ENCODE measurements around the gene RAP2B.

RAP2B gene

GRCh38 chr3:153195349-153195879 is 33.4 kb downstream of the RAP2B start:
- DNase-seq = no peak

- no peak for DNase-seq
Measured at GRCh38 chr3:153209596-153209995, 47.6 kb downstream of the RAP2B start.

GRCh38 chr3:153210146-153210545 is 48.1 kb downstream of the RAP2B start:
- DNase-seq = no peak

GRCh38 chr3:153210660-153211059 is 48.6 kb downstream of the RAP2B start:
- no peak for DNase-seq

GRCh38 chr3:153215497-153215896 is 53.5 kb downstream of the RAP2B start:
- DNase-seq = no peak

GRCh38 chr3:153215966-153216365 is 53.9 kb downstream of the RAP2B start:
- DNase-seq = no peak

GRCh38 chr3:153216928-153217327 is 54.9 kb downstream of the RAP2B start:
- DNase-seq = no peak

GRCh38 chr3:153219146-153219545 is 57.1 kb downstream of the RAP2B start:
- no peak for DNase-seq

Measured in NCI-H526 (cell line).